ENCODE results near the gene CEP57L1. TPM values are rescaled to one million over a fixed set of nuclear protein-coding genes. Genes with fewer than 3 reads are reported as not detected.

The CEP57L1 gene
- 14.7 and 17.7 TPM in 2 replicates for total RNA-seq

GRCh38 chr6:109095036-109095834 lies at the start of gene CEP57L1:
Gene CEP57L1 (plus strand): TSS chr6:109095507. CDS start chr6:109145222, 49,715 bp downstream.

GRCh38 chr6:109094416-109095035 lies 781 bp upstream of the CEP57L1 start, which contains the start of gene SESN1:
Gene SESN1 (minus strand): TSS chr6:109094846. CDS start chr6:109094073, 773 bp downstream.

Other genes with a start within 250 kb of the CEP57L1 start
- 0.65 and 1.1 TPM in 2 replicates for gene ARMC2, start 247.1 kb upstream of the CEP57L1 start, total RNA-seq
- gene SESN1, start 661 bp upstream of the CEP57L1 start, total RNA-seq, result 21.9 and 39.6 TPM in 2 replicates

Measured in bladder microvascular endothelial cell (primary cell).